Right lung (tissue), 5 donors: ENCODE measurements around the gene MAPK11. TPM values are rescaled to one million over a fixed set of nuclear protein-coding genes. Genes with fewer than 3 reads are reported as not detected.

Experiments
- DNase-seq, 2 donors: peaks; one replicate each; pipeline ENCODE4 v3.0.0-alpha.2; 2013
- polyA plus RNA-seq, 5 donors: library from polyadenylated mRNA; unstranded; fragments of 120-200 nt; gene quantifications; one replicate each; pipeline versions ENCODE4 v1.2.1 to v1.2.3, GENCODE V29; 2013; ENCODE audit warnings: inconsistent platforms in 1 of 5, low replicate concordance in 1 of 5; ENCODE audit not compliant: insufficient read length in 5 of 5, insufficient read depth in 1 of 5

The MAPK11 gene
- polyA plus RNA-seq, 5 donors: 12.2 to 20.1 (median 13.3) TPM

DNA sequence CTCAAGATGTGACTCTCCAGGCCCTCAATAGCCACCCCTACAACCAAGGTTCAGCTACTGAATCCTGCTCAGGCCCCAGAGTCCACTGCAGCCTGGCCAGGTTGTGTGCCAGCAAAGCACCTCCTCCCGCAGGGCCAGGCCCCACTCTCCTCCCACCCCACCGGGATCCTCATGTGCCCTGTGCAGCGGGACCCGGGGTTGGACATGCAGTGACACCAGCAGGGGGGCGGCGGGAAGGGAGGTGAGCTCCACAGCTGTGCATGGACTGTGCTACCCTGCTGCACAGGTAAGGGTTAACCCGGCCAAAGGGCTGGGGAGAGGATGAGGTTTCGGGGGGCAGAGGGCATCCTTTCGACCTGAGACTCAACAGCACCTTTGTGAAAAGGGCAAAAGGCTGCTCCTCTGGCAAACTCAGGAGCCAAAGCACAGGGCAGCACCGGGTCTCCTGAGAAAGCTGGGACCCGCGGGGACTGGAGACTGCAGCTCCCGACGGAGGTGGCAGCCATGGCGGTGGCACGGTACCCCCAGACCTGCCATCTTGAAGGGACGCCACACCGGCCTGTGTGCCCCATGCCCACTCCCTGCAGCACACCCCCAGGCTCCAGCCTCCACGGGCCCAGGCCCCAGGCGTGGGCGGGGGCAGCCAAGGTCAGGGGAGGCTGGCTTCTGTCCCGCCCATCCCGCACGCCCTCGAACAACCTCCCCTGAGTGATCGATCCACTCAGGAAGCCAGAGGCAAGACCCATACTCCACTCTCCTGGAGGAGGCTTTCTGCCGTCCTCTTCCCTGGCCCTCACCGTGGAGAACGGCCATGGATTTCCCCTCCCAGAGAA is 26.7 kb upstream of the MAPK11 start:
- DNase-seq: no peak

DNA sequence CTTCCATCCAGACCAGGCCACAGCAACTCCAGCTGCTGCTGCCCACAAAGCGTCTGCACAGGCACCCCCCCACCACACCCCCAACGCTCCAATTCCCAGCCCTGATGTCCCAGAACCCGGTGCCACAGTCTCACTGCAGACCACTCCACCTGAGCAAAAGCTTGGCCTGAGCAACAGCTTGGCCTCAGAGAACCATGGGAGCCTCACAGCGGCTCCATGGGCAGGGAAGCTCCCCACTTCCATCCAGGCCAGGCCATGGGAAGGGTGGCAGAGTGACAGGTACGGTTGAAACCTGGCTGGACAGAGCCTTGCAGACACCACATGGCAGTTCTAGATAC is 24.1 kb upstream of the MAPK11 start:
- no peak for DNase-seq

DNA sequence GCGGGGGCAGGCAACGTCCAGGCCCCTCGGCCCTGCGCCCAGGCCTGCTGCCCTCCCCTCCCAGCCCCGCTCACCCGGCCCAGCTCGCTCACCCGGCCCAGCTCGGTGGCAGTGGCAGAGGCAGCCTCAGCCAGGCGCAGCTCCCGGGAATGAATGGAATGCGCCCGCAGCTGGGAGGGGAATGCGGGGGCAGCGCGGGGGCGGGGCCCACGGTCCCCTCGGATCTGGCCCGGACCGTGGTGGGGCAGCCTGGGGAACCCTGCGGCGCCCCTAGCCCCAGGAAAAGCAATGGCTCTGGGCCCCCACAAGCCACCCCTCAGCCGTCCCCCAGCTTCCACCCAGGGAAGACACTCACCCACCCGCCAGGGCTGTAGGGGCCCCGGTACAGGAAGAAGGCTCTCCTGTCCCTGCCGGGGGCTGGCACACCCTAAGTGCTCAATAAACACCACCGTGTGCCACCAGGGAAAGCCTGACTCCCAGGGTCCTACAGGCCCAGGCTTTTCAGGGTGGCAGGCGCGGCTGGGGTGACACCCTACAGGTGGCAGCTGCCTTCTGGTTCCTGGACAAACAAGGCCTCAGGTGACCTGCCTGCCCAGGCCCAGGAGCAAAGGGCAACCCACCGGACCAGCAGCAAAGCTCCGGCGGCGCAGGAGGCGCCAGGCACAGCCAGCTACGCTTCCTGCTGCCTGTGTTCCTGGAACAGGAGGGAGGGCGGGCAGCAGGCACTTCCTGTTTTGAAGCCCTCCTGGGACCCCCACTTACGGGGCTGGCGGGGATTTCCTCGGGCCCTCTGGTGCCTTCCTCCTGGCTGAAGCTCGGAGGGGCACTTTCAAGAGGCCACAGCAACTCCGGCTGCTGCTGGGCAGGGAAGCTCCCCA is 23.5 kb upstream of the MAPK11 start:
- peak; percentile 58 to 76 for DNase-seq

DNA sequence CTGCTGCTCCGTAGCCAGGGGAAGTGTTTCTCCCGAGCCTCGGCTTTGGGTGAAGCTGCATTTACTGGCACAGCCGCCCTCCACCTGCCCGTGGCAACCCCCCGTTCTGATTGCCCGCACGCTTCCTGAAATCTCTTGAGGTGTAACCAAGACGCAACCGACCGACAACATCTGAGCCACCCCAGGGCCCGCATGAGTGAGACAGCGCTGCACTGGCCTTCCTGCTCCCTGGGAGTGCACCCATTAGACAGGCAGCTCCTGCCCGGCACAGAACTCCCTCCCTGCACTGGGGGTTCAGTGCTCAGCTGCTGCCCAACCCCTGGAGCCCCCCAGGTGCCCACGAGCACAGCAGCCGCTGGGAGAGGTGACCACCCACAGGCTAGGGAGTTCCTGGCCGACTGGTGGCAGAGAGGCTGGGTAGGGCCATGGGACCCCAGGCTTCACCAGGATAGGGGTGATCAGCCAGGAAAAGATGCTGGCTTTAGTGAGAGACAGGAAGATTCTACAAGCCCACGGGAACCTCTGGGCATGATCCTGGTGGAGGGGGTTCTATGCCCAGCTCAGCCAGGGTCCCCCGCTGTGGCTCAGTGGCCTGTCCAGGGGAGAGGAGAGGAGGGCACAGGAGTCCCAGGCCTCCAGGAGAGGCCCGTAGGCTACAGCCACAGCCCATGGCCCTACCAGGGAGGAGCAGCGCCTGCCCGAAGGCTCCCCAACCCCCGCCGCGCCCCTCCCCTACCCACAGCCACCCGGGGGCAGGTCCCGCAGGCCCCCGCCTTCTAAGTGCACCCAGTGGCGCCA is 22.7 kb upstream of the MAPK11 start:
- no peak for DNase-seq

DNA sequence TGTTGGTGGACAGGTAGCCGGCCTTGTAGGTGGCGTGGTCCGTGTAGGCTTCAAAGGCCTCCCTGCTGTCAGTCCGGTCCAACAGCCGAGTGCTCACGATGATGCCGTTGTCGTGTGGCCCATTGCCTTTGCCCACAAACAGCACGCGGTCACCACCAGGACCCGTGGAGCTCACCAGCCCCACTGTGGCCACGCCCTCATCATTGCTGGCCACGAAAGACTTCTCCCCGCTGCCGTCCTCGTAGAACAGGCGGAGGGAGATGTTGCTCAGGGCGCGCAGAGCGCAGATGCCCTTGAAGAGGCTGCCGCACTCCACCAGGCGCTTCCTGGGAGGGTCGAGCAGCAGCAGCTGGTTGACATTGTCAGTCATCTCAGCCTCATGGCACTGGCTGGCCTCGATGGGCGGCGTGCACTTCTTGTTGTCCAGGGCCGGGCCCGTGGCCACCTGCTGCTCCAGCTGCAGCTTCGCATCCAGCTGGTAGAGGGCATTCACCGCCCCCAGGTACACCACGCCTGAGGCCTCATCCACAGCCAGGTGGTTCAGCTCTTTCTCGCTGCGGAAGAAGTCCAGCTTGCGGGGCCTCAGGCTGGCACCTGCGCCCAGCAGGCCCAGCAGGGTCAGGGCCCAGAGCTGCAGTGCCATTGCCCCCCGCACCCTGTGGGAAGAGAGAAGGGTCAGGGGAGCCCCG is 19.9 kb upstream of the MAPK11 start:
- DNase-seq: no peak

DNA sequence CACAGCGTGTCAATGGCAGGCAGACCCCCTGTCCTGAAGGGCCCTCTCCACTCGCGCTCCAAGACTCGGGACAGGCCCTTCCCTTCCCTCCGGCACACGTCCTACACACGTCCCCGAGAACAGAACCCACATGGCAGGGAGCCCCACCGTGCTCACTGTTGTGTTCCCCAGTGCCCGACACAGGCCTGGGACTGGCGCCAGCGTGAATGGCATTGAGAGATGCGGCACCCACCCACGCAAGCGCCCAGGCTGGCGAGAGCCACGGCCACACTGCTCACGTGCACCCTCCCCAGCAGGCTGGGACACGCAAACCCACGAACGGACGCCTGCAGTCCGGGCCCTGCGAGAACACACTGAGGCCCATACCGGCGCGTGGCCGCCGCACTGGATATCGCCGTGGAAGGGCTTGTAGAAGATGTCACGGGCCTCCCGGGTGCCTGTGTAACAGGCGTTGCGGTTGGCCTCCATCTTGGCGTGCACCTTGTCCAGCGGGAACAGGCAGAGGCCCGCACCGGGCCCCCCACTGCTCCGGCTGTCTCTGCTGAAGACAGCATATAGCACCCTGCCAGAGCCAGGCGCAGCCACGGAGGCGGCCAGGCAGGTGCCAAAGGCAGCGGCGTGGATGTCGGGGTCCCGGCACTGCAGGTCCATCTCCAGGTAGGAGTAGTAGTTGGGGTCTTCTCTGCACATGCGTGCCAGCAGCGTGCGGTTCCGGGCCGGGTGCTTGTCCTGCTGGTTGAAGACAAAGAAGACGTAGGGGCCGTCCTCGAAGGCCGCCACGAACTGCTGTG is 19.2 kb upstream of the MAPK11 start:
- no peak for DNase-seq

DNA sequence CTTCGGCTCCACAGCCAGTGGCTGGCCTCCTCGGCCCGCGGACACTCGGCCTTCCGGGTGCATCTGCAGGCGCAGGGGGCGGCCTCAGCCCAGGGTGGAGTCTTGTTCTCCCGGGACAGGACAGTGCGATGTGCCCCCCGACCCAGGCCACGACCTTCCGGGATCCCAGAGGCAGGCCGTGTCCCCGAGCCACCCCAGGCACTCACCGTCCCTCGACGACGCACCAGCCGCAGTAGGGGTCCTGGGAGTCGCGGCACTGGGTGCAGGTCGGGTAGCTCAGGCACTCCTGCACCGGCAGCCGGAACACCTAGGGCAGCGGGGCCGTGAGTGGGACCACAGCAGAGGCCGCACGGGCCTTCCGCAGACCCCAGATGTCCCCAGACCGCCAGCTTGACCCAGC is 17.6 kb upstream of the MAPK11 start:
- DNase-seq: no peak

DNA sequence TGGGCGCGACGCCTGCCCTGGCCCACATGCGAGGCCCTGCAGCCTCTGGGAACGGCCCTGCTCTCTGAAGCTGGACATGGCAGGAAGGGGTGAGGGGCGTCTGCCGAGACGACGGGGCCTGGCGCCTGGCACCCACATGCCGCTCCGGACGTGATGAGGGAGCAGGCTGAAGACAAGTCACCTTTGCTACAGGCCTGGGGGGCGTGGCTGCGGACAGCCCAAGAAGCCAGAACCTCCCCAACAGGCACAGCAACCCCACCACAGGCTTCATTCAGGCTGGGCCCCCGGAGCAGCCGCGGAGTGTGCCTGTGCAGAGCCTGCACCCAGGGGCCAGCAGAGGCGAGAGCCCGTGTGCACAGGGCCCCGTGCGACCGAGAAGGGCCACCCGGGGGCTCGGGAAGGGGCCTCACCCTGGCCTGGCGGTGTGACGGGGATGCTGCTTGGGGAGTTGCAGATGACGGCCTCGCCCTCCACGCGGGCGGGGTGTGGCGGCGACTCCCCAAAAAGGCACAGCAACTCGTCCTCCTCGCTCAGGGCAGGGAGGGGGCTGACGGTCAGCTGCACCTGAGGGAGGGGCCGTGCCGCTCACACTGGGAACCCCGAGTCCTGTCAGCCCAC is 16.6 kb upstream of the MAPK11 start:
- no peak for DNase-seq

DNA sequence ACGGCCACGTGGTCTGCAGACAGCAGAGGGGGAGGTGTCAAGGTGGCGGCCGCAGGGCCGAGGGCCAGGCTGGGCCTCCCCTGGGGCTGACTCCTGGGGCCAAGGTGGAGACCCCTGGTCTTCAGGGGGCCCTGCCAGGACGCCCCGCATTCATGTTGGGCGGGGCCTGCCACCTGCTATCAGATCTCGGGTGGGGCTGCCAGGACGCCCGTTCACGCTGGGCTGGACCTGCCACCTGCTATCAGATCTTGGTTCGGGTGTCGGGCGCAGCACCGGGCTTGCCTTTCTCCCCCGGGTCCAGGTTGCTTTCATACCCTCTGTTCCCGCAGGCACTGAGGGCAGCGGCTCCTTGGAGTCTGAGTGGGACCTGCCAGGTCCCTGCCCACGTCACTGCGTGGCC is 16.1 kb upstream of the MAPK11 start:
- no peak for DNase-seq

DNA sequence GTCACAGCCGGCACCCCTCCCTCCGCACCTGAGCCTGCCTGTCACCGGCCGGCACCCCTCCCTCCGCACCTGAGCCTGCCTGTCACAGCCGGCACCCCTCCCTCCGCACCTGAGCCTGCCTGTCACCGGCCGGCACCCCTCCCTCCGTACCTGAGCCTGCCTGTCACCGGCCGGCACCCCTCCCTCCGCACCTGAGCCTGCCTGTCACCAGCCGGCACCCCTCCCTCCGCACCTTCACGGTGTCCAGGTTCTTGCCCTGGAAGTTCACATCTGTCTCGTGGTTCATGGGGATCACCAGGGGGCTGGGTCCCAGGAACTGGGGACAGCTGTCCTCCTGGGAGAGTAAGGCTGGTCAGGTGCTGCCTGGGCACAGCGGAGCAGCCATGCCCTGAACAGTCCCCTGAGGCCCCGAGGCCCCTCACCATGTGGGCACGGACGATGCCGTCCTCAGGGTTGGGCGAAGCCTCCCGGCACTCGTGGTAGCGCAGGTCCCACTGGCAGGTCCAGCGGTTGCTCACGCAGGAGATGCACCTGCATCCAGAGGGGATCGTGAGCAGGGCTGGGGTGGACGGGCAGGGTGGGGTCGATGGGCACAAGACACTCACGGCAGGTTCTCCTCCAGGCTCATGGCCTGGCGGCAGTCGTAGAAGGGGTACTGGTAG is 15.5 kb upstream of the MAPK11 start:
- no peak for DNase-seq

DNA sequence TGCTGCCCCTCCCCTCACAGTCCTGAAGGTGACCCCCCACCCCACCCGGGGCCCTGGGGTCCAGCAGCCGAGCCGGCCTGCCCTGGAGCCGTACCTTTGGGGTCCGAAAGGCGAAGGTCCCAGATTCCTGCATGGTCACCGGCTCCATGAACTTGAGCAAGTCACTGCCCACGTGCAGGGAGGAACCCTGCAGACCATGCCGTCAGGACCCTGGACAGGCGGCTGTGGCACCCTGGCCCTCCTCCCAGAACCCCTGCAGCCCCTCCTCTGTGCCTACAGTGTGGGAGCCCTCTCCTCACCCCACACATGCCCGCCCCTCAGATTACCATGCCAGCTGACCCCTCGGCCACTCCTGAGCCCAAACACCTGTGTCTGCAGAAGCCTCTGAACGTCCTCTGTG is 14.3 kb upstream of the MAPK11 start:
- no peak for DNase-seq

DNA sequence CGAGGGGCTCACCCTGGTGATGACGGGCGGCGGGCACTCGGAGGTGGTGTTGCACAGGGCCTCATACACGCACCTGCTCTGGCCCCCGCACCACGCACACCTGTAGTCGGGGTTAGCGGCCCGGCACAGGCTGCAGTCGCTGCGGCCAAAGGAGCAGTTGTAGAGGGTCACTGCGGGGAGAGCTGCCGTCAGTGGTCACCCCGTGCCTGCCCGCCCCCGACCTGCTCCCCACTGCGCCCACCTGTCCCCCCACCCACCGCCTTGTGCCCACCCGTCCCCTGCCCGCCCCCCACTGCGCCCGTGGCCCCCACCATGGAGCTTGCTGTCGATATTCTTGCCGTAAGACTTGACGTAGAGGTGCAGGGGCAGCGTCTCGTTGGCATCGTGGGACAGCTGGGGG is 13.6 kb upstream of the MAPK11 start:
- no peak for DNase-seq

DNA sequence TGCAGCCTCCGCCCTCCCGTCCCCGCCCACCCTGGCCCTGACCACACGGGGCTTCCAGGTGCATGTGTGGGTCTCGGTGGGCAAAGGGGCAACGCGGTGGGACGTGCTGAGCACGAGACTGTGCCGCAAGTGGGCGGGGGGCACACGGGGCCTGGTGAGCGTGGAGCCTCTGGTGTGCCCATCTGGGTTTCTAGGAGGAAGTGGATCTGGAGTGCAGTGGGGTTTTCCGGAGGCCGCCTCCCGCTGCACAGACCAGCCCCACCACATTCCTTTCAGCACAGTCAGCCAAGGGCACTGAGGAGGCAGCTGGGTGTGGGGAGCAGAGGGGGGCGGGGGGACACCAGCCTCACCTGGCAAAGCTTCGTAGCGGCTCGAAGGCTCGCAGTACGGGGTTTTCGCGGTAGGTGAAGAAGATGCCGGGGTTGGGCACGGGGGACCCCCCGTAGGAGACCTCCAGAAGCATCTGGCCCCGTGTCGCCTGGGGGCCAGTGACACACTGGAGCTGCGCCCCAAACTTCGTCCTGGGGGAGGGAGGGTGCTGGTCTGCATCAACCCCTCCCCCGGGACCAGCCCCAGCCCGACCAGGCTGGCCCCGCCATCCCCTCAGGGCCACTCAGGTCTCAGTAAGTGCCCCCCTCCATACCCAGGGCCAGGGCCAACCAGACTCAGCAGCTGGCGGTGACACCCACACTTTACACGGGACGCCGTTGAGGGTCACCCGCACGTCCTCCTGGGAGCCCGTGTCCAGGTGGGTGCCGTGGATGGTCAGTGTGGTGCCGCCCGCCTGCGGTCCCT is 12.4 kb upstream of the MAPK11 start:
- DNase-seq: no peak

DNA sequence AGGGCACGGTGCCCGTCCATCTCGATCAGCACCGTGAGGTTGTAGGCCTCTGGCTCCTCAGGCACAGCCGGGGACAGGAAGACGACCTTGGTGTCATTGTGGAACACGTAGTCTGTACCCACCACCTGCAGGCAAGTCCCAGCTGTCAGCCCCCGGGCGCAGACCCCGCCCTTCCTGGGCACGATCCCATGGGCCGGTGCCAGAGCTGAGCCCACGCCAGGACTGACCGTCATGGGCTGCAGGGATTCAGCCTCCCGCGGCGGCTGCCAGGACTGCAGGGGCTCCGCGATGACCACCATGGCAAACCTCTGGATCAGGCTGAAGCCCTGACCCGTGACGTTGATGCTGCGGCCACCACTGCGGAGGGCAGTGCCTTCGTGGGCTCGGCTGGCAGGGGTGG is 11.8 kb upstream of the MAPK11 start:
- no peak for DNase-seq

DNA sequence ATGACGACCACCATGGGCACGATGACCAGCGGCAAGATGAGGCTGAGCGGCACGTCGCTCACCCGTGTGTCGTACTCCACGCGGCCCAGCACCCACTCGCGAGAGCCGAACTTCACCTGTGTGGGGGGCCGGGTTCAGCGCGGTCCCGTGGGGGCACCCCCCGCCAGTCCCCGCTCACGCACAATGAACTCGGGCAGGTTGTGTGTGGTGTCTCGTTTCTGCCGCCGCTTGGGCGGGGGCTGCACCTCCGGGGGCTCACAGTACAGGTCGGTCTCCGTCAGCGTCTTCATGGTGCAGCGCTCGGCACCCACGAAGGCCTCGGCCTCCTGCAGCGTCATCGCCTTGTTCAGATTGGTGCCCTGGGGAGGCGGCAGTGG is 11.2 kb upstream of the MAPK11 start:
- DNase-seq: no peak

DNA sequence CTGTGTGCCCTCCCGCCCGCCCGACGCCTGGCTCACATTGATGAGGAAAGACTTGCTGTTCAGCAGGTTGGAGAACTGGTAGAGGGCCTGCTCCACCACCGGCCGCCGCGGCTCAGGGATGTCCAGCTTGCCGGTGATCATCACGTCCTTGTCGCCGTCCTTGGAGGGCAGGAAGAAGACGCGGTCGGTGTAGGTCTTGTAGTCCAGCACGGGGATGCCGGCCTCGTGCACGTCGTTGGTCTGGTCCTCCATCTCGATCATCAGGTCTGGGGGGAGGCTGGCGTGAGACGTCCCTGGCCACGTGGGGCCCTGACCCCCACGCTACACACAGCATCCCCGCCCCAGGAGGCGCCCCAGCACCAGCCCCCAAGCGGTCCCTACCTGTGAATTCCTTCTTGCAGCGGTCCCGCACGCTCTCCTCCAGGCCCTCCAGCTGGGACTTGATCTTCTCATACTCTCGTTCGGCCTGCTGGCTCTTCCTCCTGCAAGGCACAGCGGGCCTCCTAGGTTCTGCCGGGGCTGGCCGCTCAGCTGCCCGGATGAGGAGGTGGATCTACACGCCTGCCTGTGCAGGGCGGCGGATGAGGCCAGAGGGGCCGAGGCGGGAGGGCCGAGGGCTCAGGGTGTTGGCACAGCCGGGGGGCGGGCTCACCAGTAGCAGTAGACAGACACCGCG is 10.7 kb upstream of the MAPK11 start:
- no peak for DNase-seq

DNA sequence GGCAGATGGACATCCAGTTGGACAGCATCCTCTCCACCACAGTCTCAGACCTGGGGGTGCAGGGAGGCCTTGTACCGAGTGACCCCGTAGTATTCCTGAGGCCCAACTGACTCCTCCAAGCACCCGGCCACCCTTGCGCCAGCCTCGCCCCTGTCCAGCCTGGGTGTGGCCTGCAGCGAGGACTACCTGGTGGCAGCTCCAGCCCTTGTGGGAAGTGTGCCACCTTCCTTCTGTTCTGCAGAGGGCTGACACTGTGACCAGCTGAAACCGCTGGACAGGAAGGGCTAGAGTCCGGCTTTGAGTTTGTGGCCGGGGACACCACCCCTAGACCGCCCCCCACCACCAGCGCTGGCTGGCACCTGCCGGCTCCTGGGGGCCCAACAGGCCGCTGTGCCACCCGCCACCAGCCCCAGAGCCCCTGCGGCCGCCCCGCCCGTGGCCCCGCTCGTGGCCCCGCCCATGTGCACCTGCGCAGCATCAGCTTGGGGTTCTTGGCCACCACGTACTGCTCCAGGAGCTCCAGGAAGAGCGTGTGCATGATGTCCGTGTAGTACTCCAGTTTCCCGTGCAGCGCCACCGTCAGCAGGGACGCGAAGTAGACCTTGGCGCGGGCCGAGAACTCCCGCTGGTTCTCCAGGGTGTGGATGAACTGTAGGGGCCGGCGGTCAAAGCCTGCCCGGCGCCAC is 10.0 kb upstream of the MAPK11 start:
- DNase-seq: no peak
